Keratinocyte (primary cell): ENCODE measurements around the gene GNB1L. TPM values are rescaled to one million over a fixed set of nuclear protein-coding genes. Genes with fewer than 3 reads are reported as not detected.

Experiments
- DNase-seq: peaks from one replicate; pipeline ENCODE4 v3.0.0-alpha.2; 2011; ENCODE audit warnings: low read depth, missing footprints, low spot score
- FAIRE-seq: peaks from 2 replicates; lab custom pipeline; 2011; peaks lifted over from hg19 to GRCh38; lab: Jason Lieb, UNC
- H2AFZ ChIP-seq: 2 replicates; pipeline ENCODE4 v1.6.0; 2012; ENCODE audit warnings: low read length, control low read depth, inconsistent platforms; ENCODE audit not compliant: control insufficient read depth
- H3K27ac ChIP-seq: 2 replicates; pipeline ENCODE4 v1.5.1; 2011; ENCODE audit warnings: low read length; ENCODE audit not compliant: control insufficient read depth, insufficient read depth
- H3K27me3 ChIP-seq: 3 replicates; pipeline ENCODE4 v1.6.0; 2011; ENCODE audit warnings: low read length; ENCODE audit not compliant: control insufficient read depth, insufficient read depth; ENCODE audit errors: extremely low read depth
- H3K36me3 ChIP-seq, 2 experiments: 2 replicates in 1 of 2; 3 replicates in 1 of 2; pipeline ENCODE4 v1.5.1; 2011; ENCODE audit warnings: low read length in 2 of 2, mild to moderate bottlenecking in 1 of 2; ENCODE audit not compliant: control insufficient read depth in 2 of 2, insufficient read depth in 2 of 2; ENCODE audit errors: extremely low read depth in 1 of 2
- H3K4me1 ChIP-seq: 3 replicates; pipeline ENCODE4 v1.5.1; 2011; ENCODE audit warnings: low read length; ENCODE audit not compliant: control insufficient read depth, insufficient read depth; ENCODE audit errors: extremely low read depth
- H3K4me2 ChIP-seq: 3 replicates; pipeline ENCODE4 v1.6.0; 2011; ENCODE audit warnings: low read depth, low read length; ENCODE audit not compliant: control insufficient read depth, insufficient read depth; ENCODE audit errors: extremely low read depth
- H3K4me3 ChIP-seq, 3 experiments: fragments of 200-600 bp in 1 of 3; sonication (generic) in 1 of 3; 2 replicates in 2 of 3; 3 replicates in 1 of 3; pipeline ENCODE4 v1.5.1; 2011 to 2016; ENCODE audit warnings: low read length in 3 of 3, mild to moderate bottlenecking in 3 of 3, control low read depth in 2 of 3, inconsistent platforms in 1 of 3, low read depth in 1 of 3, mixed read lengths in 1 of 3, mixed run types in 1 of 3, moderate library complexity in 1 of 3; ENCODE audit not compliant: control insufficient read depth in 2 of 3, insufficient read depth in 2 of 3; ENCODE audit errors: extremely low read depth in 1 of 3
- H3K79me2 ChIP-seq: 2 replicates; pipeline ENCODE4 v1.6.0; 2012; ENCODE audit warnings: low read length; ENCODE audit not compliant: control insufficient read depth, insufficient read depth
- H3K9ac ChIP-seq: 3 replicates; pipeline ENCODE4 v1.6.0; 2011; ENCODE audit warnings: low read length; ENCODE audit not compliant: control insufficient read depth, insufficient read depth; ENCODE audit errors: extremely low read depth
- H3K9me1 ChIP-seq: 3 replicates; pipeline ENCODE4 v1.6.0; 2011; ENCODE audit warnings: low read length; ENCODE audit not compliant: control insufficient read depth, insufficient read depth; ENCODE audit errors: extremely low read depth
- H3K9me3 ChIP-seq: 2 replicates; pipeline ENCODE4 v1.5.1; 2012; ENCODE audit warnings: low read depth, low read length; ENCODE audit not compliant: control insufficient read depth
- H4K20me1 ChIP-seq: 3 replicates; pipeline ENCODE4 v1.6.0; 2011; ENCODE audit warnings: low read length; ENCODE audit not compliant: control insufficient read depth, insufficient read depth; ENCODE audit errors: extremely low read depth
- EZH2 ChIP-seq: IDR thresholded peaks from one replicate; pipeline ENCODE4 v1.6.1; 2012; ENCODE audit warnings: inconsistent platforms, mild to moderate bottlenecking, low read length, moderate library complexity
- dilution Hi-C: fragments of 300-500 bp; cut with MboI; formaldehyde crosslinking; loops from one replicate; pipeline ENCODE4 v1.7.0; 2020; ENCODE audit warnings: low sequenced_read_pairs; ENCODE audit not compliant: extremely low pct_ligation_motif_present
- polyA plus RNA-seq, 5 experiments: library from polyadenylated mRNA; depleted of rRNA in 3 of 5; stranded (reverse) in 3 of 5; stranded (forward) in 1 of 5; unstranded in 1 of 5; fragments of >200 nt; gene quantifications; 1 replicate in 1 of 5; 2 replicates in 3 of 5; 3 replicates in 1 of 5; pipeline versions ENCODE4 v1.2.1 to v1.2.3, GENCODE V29; 2011 to 2012; ENCODE audit warnings: missing spikeins in 2 of 5, low read depth in 1 of 5, low replicate concordance in 1 of 5
- TF ChIP-seq, protein P1 (sequence below), 3 experiments: IDR thresholded peaks in 1 of 3; conservative IDR thresholded peaks in 1 of 3; optimal IDR thresholded peaks in 1 of 3; 2 replicates in 2 of 3; 3 replicates in 1 of 3; pipeline versions ENCODE3 to v1.5.1; 2011; ENCODE audit warnings: low read length in 3 of 3, mild to moderate bottlenecking in 3 of 3, moderate library complexity in 2 of 3, control low read depth in 1 of 3, inconsistent platforms in 1 of 3; ENCODE audit not compliant: insufficient read depth in 2 of 3; ENCODE audit errors: extremely low read depth in 1 of 3

The GNB1L gene
- polyA plus RNA-seq, 1 donor (not counting 4 experiments of a cell fraction or from before 2014, with no cell fraction given), result 2.0 TPM

DNA sequence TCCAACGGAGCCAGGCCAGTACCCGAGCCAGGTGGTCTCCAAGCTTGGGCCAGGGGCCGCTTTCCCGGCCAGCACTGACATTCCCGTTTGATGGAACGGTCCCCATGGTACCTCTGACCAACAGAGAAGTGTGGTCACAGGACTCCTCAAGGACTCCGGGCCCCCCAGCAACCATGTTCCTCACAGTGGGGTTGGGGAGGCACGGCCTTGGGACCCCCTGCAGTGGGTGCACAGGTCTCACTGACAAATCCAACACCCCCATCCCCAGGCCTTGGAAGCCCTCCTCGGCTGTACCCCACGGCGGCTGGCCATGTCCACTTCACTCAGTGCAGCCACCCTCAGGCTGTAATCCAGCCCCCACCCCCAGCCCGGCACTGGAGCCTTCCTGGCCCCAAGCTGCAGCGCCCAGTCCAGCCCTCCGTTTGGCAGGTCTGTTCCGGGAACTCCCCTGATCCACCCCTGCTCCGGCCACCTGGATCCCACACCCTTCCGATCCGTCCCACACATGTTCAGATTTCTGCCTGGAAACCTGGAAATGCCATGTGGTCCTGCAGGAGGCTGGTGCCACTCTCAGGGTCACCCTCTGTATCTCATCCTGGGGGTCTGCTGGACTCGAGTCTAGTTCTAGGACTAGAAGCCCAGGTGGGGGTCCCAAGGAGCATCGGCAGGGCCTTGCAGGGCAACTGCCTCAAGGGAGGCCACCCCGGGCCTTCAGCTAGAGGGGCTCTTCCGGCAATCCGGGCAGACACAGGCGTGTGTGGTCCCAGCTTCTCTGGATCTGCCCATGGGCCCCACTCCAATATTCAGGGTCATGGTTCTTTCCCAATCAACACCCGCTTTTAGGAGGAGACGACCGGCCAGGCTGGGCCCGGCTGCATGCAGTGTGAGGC lies 67.5 kb downstream of the GNB1L start:
- Histone ChIP-seq H3K9ac (no peak overlapping the region), H3K4me3 (no peak overlapping the region), H4K20me1 (no peaks in the 10 kb centered on the region), H3K36me3 (peaks cover 4 to 6% of the 10 kb centered on the region in 2 experiments), H3K9me1 (no peaks in the 10 kb centered on the region), H3K4me1 (no peaks in the 10 kb centered on the region), H2AFZ (no peak overlapping the region), H3K79me2 (no peaks in the 10 kb centered on the region), H3K27ac (no peak overlapping the region), H3K4me2 (no peak overlapping the region), H3K9me3 (no peaks in the 10 kb centered on the region), H3K27me3 (no peaks in the 10 kb centered on the region)
- DNase-seq (no peak), FAIRE-seq (no peak)
- no peak for TF ChIP-seq EZH2
- TF ChIP-seq, protein P1, sequence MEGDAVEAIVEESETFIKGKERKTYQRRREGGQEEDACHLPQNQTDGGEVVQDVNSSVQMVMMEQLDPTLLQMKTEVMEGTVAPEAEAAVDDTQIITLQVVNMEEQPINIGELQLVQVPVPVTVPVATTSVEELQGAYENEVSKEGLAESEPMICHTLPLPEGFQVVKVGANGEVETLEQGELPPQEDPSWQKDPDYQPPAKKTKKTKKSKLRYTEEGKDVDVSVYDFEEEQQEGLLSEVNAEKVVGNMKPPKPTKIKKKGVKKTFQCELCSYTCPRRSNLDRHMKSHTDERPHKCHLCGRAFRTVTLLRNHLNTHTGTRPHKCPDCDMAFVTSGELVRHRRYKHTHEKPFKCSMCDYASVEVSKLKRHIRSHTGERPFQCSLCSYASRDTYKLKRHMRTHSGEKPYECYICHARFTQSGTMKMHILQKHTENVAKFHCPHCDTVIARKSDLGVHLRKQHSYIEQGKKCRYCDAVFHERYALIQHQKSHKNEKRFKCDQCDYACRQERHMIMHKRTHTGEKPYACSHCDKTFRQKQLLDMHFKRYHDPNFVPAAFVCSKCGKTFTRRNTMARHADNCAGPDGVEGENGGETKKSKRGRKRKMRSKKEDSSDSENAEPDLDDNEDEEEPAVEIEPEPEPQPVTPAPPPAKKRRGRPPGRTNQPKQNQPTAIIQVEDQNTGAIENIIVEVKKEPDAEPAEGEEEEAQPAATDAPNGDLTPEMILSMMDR (optimal IDR thresholded peaks at IDR 0.05 in 1 of 3, IDR thresholded peaks at IDR 0.05 in 1 of 3, conservative IDR thresholded peaks at IDR 0.05 in 1 of 3; ENCODE audit: extremely low read depth in 1 of 3, insufficient read depth in 2 of 3, low read length in 3 of 3), result no peak
- dilution Hi-C loops, result no loop called here

GRCh38 chr22:19786264-19786585 lies 68.4 kb downstream of the GNB1L start:
- Histone ChIP-seq H3K9ac (no peak overlapping the region), H3K9me3 (no peaks in the 10 kb centered on the region), H3K9me1 (no peaks in the 10 kb centered on the region), H3K4me2 (no peak overlapping the region), H4K20me1 (no peaks in the 10 kb centered on the region), H3K79me2 (no peaks in the 10 kb centered on the region), H2AFZ (no peak overlapping the region), H3K4me3 (no peak overlapping the region), H3K4me1 (no peaks in the 10 kb centered on the region), H3K27me3 (no peaks in the 10 kb centered on the region), H3K36me3 (peaks cover 3 to 6% of the 10 kb centered on the region in 2 experiments), H3K27ac (no peak overlapping the region)
- TF ChIP-seq EZH2, result no peak
- TF ChIP-seq, protein P1 (optimal IDR thresholded peaks at IDR 0.05 in 1 of 3, IDR thresholded peaks at IDR 0.05 in 1 of 3, conservative IDR thresholded peaks at IDR 0.05 in 1 of 3; ENCODE audit: extremely low read depth in 1 of 3, insufficient read depth in 2 of 3, low read length in 3 of 3), result no peak
- DNase-seq (no peak), FAIRE-seq (no peak)
- dilution Hi-C loops, result no loop called here
